Activated CD4-positive, alpha-beta T cell treated with anti-CD3 and anti-CD28 coated beads for 1 hour (primary cell): ENCODE measurements around the gene DRICH1.
"Not testable (repeated sequence)": the region's sequence is repeated elsewhere in the genome, so short reads cannot be mapped to it uniquely, and the experiment has no call there.

ENCODE experiments used
- DNase-seq: peaks from one replicate; pipeline ENCODE4 v3.0.0-alpha.2; 2020

The DRICH1 gene

DNA sequence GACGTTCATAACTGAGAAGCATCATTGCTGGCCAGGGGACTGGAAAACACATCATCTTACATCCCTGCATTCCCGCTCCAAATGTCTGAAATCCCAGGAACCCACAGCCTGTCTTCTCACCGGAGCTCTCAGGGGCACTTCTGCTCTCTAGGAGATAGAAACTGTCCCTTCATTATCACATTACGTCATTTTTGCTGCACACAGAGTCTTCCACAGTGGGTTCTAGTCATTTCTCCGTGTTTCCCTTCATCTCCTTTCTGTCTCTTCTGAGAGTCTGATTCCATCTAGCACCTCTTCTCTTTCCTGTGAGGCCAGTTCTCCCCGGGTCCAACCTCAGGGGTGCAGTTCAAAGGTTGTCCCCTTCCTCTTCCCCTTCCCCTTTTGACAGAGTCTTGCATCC lies 36.2 kb downstream of the DRICH1 start:
- DNase-seq = not testable (repeated sequence)

DNA sequence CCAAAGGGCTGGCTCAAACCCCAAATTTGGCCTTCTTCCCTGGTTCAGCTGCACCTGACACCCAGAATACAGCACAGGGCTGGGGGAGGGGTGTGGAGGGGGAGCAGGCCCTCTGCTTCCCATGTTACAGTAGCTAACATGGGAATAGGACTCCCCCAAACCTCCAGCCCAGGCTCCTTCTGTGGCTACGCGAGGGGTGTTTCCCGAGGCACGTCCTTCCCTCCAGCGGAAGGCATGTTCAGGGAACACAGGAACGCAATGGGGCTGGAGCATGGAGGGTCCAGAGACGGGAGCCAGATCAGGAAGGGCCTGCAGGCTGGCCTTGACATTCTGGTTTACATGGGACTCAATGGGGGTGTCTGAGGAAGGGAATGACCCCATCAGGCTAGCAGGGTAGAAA lies 40.3 kb downstream of the DRICH1 start:
- no peak for DNase-seq

DNA sequence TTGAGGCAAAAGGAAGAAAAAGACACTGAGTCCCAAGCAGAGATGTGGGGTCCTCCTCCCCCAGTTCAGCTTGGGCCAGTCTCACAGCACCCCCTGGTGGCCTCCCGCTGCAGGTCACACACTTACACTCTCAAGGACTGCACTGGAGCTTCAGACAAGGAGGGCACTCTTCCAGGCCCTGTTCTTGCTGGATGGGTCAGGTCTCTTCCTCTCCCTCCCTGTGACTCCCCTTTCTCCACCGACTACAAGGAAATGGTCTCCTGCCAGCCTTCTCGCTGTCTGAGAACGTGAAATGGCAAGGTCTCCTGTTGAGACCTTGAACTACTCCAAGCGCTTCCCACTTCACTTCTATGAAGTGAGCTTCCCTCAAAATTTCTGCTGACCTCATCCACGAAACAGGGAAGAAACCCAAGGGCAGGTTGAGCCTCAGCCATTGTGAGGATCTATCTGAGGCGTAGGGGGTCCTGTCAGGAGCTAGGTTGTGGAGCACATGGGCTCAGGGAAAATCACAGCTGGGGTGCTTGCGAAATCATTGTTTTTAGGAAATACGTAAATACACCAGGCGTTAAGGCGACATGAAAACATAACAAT lies 40.8 kb downstream of the DRICH1 start:
- peak; percentile 25 for DNase-seq

DNA sequence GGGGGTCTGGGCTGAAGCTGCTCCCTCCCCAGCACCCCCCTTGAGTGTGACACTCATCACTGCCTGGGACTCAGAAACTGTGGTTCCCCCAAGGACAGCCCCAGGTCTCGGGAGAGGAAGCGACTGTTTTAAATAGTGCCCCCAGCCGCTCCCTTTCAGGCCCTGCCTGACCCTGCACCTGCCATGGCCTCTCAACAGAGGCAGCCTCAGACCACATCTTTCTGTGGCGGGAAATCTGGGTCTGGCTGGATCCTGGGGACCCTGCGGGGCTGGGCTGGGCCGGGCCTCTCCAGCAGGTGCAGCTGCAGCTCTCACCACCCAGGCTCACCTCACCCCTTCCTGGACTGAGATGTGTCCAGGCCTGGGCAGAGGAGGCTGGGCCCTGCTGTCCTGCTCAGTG lies 48.3 kb downstream of the DRICH1 start:
- DNase-seq = no peak

DNA sequence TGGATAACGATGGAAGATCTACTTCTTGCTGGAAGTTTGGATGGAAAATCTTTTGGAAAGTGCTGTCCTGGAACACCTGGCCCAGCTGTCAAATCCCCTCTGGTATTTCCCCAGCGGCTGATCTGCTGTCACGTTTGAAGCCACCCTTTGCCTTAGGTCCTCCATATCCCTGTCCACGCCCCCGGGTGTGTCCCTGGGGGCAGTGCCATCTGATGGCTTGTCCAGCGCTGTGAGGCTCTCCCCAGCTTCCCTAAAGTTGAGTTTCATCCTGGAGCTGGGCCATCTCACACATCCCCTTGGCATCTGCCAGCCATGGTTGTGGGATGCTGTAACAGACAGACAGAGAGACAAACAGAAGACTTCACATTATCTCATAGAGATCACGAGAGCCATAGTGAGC lies 49.0 kb downstream of the DRICH1 start:
- no peak for DNase-seq

DNA sequence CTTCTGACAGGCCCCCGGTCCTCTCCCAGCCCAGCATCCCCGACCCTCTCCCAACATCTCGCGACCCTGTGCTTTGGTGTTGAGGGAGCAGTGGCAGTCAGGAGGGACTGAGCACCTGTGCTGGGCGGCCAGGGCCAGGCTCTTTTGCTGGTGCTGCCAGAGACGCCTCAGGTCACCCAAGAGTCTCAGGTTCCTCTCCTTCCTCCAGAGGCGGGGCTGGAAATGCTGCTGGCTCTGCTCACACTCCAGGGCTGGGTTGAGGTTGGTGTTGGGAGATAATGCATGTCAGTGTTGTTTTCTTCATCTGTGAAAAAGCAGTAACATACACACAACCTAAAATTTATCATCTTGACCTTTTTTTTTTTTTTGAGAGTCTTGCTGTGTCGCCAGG lies 50.9 kb downstream of the DRICH1 start:
- no peak for DNase-seq

DNA sequence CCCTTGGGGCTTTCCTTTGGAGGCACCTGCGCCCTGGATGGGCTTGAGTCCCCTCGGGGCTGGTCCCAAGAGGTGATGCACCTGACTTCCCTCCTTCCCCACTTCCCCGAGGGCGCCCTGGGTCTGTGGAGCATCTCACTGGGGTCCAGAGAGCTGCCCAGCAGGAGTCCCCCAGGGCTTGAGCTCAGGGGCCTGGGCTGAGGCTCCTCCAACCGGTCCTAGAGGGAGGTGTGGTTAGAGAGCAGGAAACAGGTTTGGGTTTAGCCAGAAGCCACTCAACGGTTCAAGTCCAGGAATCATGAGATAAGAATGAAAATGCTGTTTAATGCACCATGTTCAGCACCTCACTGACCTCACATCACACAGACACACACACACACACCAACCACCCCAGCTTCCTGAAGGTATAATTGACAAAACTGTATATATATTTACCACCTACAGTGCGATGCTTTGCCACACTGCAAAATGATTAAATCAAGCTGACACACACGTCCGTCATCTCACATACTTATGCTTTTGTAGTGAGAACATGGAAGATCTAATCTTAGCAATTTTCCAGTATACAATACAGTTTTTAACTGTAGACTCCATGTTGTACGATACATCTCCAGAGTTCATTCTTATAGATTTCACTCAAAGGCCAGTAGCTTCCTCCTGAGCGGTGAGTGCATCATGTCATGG lies 51.4 kb downstream of the DRICH1 start:
- no peak for DNase-seq

DNA sequence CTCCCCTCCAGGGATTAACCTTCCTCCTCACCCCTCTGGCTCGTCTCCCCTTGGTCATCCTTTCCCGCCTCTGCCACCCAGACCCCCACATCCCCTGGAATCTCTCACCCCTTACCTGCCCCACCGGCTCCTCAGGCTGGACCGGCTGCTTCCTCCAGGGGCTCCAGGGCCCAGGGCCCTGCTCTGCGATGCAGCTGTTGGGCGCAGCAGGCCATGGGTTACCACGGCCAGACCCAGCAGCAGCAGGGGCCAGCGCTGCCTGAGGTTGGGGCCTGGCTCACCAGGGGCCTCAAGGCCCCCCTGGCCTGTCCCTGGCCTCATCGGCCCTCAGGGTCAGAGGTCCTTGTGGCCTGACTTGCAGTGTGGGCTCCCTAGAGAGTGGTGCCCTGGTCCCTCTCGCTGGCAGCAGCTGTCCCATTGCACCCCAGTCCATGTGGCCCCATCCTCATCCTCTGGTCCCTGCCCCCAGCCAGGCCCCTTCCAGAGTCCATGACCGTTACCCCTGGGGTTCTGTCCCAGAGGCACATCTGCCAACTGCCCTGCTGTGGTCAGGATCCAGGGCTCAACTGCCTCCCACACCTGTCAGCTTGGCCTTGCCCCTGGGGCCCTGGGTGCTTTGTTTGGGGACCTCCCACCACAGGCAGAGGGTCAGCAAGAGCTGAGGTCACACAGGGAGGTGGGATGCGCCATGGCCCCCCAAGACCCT lies 52.1 kb downstream of the DRICH1 start, which contains the start of gene IGLL1:
Gene IGLL1 (minus strand): TSS at position 421 of the 706 bp plus-strand sequence. CDS start 100 bp downstream, at position 321.
- DNase-seq = no peak

DNA sequence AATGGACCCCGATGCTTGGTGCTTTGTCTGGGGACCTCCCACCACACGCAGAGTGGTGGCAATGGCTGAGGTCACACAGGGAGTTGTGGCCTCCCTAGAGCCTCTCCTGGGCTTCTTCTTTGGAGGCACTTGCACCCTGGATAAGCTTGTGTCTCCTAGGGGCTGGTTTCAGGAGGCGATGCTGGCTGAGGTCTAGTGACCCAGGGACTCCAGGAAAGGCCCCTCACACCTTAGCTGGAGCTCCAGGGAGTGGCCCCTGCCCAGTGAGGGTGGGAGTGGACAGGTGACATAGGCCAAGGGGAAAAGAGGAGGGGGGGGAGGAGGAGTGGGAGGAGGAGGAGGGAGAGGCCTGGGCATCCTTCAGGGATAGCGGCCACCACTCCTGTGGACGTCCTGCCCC lies 52.8 kb downstream of the DRICH1 start:
- DNase-seq = no peak

DNA sequence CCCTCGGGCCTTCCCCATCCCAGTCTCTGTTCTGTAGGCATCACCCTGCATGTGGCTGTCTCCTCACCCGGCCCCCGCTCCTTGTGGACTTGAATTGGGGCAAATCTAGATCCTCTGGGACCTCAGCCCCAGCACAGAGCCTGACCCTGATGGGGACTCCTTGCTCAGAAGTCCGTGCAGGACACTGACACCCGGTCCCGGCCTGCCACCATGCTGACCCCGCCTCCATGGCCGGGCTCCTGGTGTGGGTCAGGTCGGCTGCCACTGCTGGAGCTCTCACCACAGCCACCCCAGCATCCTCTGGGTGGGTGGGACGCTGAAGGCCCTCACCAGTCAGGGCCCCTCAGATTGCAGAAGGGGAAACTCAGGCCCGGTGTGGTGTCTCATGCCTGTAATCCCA lies 53.8 kb downstream of the DRICH1 start:
- DNase-seq = no peak

DNA sequence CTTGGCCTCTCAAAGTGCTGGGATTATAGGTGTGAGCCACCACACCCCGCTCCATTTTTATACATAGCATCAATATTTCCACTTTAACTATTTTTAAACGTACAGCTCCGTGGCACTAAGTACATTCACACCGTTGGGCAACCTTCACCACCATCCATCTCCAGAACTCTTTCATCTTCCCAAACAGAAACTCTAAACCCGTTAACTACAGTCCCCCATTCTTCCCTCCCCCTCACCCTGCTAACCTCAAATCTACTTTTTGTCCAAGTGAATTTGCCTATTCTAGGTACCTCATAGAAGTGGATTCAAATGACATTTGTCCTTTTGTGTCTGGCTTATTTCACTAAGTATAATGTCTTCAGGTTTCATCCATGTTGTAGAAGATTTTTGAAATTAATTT lies 55.4 kb downstream of the DRICH1 start:
- DNase-seq = no peak

DNA sequence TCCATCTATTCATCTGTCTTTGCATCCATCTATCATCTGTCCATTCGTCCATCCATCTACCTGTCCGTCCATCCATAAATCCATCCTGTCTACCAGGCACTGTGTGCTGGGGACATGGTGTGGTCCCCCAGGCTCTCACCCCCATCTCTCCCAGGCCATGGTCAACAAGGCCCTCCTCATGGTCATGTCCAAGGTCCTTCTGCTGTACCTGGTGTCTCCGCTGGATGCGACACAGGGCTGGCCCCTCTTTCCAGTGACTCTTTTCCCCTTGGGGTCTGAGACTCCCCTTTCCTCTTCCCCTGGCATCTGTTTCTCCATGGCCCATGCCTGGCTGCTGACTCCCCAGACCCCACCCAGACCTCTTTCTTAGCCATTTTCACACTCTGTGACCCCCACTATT lies 56.5 kb downstream of the DRICH1 start:
- DNase-seq = no peak

DNA sequence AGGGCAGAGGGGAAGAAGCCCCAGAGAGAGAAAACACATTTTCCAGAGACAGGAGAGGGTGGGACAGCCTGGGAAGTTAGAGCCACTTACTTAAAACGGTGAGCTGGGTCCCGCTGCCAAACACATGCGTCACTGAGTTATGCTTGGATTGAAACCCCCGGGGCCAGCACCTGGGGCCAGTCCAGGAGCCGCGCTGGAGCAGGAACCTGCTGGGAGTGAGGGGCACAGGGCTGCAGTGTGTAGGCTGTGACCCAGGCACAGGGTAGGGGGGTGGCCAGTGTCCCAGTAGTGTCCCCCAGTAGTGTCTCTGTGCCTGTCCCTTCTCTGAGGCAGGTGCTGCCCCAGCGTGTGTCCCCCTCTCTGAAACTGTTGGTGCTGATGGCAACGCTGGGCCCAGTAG lies 57.2 kb downstream of the DRICH1 start:
- no peak for DNase-seq

DNA sequence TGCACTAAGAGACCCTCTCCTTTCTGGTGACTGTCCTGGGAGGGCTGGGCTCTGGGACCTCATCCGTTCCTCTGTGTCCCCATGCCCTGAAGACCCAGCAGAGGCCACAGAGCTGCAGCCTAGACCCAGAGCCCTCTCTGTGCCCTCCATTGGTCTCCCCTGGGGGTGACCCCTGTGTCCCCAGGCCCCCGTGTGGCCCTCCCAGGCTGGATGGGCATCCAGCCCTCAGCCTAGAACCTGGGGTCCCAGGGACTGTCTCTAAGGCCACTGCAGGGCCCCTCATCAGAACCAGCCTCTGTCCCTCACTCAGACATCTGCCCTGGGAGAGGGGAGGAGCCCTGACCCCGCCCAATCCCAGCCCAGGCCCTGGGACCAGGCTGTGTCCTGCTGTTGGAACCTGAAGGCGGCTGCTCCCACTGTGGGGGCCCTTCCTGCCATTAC lies 57.7 kb downstream of the DRICH1 start:
- no peak for DNase-seq

DNA sequence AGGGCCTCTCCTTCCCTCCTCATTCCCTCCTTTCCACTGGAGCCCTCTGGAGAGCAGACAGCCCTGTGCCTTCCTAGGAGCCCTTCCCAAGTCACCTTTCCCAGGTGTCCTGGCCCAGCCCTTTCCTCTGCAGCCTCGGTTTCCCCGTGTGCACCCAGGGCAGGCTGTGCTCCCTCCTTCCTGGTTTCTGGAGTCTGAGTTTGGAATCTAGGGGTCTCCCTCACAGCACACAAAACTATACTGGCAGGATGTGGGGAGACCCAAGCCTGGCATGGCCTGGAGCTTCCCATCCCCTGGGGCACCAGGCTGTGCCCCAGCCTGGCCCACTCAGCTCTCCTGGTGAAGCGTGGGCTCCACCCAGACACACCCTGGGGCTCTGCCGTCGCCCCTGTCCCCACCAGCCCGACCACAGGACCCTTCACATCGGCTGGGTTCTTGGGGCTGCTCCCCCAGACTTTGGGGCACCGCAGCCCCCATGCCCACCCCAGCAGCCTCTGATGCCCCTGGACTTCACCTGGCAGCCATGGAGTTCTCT lies 58.4 kb downstream of the DRICH1 start:
- DNase-seq = not testable (repeated sequence)

DNA sequence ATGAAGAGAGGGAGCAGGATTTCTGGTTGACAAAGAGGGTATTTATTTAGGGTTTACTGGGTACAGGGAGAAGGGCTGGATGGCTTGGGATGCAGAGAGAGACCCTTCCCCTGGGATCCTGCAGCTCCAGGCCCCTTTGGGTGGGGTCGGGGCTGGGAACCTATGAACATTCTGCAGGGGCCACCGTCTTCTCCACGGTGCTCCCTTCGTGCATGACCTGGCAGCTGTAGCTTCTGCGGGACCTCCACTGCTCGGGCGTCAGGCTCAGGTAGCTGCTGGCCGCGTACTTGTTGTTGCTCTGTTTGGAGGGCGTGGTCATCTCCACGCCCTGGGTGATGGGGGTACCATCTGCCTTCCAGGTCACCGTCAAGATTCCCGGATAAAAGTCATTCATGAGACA lies 59.0 kb downstream of the DRICH1 start:
- not testable (repeated sequence) for DNase-seq

DNA sequence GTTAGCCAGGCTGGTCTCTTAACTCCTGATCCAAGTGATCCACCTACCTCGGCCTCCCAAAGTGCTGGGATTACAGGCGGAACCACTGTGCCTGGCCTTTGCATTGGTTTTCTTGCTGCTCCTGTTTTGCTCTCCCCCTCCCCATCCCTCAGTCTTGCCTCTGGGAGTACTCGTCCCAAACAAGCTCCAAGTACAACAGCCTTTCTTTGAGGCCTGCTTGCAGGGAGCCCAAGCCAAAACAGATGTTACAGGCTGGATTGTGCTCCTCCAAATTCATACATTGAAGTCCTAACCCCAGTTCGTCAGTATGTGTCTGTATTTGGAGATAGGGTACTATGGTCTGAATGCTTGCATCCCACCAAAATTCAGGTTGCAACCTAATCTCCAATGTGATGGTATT lies 60.6 kb downstream of the DRICH1 start:
- no peak for DNase-seq

DNA sequence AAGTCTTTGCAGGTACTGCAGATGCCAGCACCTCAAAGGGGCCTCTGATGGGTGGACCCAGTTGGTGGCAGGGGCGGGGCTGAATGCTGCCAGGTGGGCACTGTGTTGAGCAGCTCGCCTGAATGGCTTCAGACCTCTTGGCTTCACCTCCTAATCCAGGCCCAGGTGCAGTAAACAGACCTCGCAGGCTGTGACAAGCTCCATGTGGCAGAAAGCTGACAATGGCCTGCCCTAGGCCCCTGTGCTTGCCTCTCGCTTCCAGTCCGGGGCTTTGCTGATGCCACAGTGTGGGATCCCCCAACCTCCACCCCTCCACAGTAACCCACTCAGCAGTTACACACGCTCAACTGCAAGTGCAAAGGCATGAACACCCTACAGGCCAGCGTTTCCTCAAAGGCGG lies 61.4 kb downstream of the DRICH1 start:
- DNase-seq = no peak

DNA sequence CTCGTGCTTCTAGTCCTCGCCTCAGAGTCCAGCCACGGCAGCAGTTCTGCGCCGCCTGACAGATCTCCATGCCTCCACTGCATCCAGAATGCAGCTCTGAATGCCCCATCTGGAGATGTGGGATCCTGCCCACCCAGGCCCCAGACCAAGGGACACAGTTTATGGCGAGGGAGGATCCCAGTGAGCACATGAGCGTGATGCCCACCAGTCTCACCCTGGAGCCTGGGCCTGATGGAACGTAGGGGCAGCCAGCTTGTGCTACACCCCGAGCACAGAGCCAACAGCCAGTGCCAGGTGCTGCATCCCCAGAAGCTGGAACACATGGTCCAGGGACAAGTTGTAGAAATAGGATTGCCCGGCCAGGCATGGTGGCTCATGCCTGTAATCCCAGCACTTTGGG lies 62.4 kb downstream of the DRICH1 start:
- DNase-seq = no peak

DNA sequence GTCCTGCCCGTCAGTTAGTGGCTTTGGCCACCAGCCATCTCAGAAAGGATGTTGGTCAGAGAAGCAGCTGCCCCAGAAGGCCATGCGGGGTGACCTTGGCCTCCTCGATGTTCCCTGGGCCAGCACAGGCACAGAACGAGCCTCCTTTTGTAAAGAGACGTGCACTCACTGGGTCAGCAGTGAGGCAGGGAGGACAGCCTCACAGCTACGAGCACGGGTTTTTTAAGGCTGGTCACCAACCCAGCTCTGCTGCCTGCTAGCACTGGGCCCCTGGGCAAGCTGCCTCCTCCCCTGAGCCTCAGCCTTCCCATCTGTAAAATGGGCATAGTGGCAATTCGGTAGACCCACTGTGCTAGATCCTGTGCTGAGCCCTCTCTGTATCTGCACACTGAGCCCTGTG lies 62.8 kb downstream of the DRICH1 start:
- no peak for DNase-seq

DNA sequence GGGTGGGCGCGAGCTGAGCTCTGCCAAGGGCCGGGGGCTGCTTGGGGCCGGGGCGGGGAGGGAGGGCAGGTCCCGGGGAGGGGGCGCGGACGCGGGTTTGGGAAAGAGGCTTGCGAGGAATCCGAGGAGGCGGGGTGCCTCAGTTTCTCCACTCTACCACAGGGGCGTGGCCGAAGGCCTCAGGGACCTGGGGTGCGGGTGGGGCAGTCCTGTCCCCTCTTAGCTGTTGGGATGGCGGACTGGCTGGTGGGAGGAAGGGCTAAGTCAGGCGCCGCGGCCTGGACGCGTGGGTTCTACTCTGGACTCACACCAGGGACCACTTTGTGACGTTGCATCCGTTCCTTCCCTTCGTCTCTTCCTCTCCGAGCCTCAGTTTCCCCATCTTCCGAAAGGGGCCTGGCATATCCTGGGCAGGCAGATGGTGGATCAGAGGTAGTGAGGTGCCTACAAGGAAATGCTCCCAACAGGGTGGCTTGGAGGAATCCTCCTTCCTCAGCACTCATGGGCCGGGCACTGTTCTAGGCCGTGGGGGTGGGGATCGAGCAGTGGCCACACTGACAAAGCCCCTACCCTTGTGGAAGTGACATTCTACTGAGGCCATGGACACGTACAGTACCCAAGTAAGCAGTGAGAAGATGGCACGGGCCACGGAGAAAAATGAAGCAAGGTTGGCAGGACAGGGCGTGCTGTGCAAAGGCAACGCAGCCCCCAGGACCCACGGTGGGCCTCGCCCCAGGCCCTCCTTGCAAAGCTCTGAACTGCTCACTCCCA lies 65.2 kb downstream of the DRICH1 start:
- DNase-seq = no peak

DNA sequence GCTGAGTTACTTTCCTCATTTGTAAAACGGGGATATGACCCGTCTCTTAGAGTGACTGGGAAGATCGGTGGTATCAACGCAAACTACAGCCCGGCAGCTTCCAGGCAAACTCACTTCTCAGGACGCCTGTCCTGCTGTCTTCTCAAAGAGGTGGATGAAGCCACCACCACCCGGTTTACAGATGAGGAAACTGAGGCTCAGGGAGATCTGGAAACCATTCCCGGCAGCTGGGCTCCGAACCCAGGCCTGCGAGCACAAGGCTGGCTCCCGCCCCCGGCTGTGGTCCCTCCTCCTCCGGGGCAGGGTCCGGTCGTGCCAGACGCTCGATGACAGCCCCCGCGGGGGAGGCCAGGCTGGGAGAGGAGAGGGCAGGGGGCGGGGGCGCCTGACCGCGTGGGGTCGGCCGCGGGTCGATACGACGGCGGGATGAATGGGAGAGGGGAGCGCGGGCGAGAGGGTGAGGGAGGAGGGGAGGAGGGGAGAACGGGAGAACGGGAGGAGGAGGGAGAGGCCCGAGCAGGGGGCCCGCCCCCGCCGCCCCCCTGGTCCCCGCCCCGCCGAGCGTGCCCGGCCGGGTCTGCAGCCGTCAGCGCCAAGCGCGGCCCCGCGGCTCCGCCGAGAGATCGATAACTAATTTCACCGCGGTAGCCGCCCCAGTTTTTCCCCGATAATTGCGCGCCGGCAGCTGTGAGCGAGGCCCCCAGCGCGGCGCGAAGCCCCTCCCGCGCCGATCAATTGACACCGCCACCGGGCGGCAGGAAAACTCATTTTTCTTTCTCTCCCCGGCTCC lies 66.0 kb downstream of the DRICH1 start:
- DNase-seq = no peak
